Chondrocyte (in vitro differentiated cells): ENCODE data around the gene HOXB6. TPM values are rescaled to one million over a fixed set of nuclear protein-coding genes. Genes with fewer than 3 reads are reported as not detected.

Experiments used
- DNase-seq: peaks from one replicate; pipeline ENCODE4 v3.0.0; 2021; ENCODE audit warnings: mixed read lengths, low spot score
- H3K27ac Mint-ChIP-seq: one replicate; pipeline ENCODE4 v1.8.0; 2021; ENCODE audit warnings: mild to moderate bottlenecking, moderate library complexity, mixed read lengths; ENCODE audit not compliant: unreplicated experiment
- H3K27me3 Mint-ChIP-seq: 2 replicates; pipeline ENCODE4 v1.8.0; 2021; ENCODE audit warnings: low read depth, mixed read lengths
- H3K36me3 Mint-ChIP-seq: 2 replicates; pipeline ENCODE4 v1.8.0; 2021; ENCODE audit warnings: low read depth, mixed read lengths
- H3K4me1 Mint-ChIP-seq: 2 replicates; pipeline ENCODE4 v1.8.0; 2021; ENCODE audit warnings: low read depth, mild to moderate bottlenecking, mixed read lengths
- H3K4me3 Mint-ChIP-seq: one replicate; pipeline ENCODE4 v1.8.0; 2021; ENCODE audit warnings: mild to moderate bottlenecking, moderate library complexity, mixed read lengths; ENCODE audit not compliant: unreplicated experiment
- H3K9me3 Mint-ChIP-seq: 2 replicates; pipeline ENCODE4 v1.8.0; 2021; ENCODE audit warnings: low read depth, mixed read lengths
- CTCF ChIP-seq: fragments of 200-600 bp; sonication (generic); IDR thresholded peaks from 2 replicates; pipeline ENCODE4 v1.5.0; 2021; ENCODE audit warnings: antibody characterized with exemption, mild to moderate bottlenecking, moderate library complexity
- total RNA-seq: library from RNA; stranded (reverse); gene quantifications from 3 replicates; pipeline ENCODE4 v1.2.1, GENCODE V29; 2021

Gene HOXB6
- total RNA-seq, 1 donor from 2014 or later = not detected

DNA sequence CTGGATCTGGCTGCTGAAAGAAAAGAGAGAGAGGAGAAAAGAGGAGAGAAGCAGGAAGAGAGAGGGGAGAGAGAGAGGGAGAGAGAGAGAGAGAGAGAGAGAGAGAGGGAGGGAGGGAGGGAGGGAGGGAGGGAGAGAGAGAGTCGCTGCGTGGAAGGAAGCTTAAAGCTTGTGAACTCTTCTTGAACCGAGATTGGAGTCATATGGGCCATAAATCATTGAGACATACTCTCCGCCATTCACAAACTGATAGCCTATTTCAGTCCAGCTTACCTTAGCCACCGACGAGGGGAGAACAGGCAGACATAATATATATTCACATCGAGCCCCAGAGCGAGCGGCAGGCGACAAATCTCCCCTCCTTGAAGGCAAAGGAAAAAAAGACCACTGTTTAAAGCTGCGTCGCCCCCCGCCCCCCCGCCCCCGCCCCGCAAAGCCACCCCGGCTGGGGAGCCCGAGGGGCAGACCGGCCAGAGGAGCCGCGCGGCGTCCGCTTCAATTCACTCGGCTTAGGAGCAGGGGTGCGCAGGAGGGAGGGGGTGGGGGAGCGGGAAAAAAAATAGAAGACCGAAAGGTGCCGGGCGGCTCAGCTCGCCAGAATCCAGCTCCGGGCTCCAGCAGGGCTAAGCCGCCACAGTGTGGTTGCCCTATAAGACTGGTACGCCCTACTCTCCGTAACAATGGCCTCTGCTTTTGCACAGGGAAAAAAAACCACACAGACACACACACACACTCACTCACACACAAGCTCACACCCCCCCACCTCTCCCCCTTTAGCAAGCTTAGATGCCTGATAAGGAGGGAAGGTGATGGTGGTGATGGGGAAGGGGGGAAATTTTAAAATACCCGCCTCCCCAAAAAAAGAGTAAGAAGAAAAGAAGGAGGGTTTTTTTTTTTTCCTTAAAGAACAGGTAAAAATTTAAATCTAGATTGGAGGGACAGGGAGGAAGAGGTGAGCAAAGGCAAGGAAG lies 49.2 kb downstream of the HOXB6 start:
- TF ChIP-seq CTCF = no peak
- peaks cover 10% of the 10 kb centered on the region for H3K4me1 Mint-ChIP-seq
- no peak overlapping the region for H3K4me3 Mint-ChIP-seq
- H3K36me3 Mint-ChIP-seq = no peaks in the 10 kb centered on the region
- no peaks in the 10 kb centered on the region for H3K9me3 Mint-ChIP-seq
- no peak for DNase-seq
- H3K27ac Mint-ChIP-seq = no peak overlapping the region
- H3K27me3 Mint-ChIP-seq = peaks cover 86% of the 10 kb centered on the region

GRCh38 chr17:48554412-48555257 lies 50.2 kb downstream of the HOXB6 start:
- no peak for DNase-seq
- H3K4me3 Mint-ChIP-seq = peak overlapping the region; percentile 47
- H3K36me3 Mint-ChIP-seq = no peaks in the 10 kb centered on the region
- H3K9me3 Mint-ChIP-seq = no peaks in the 10 kb centered on the region
- H3K27ac Mint-ChIP-seq = no peak overlapping the region
- H3K27me3 Mint-ChIP-seq = peaks cover 84% of the 10 kb centered on the region
- peaks cover 10% of the 10 kb centered on the region for H3K4me1 Mint-ChIP-seq
- TF ChIP-seq CTCF = no peak

DNA sequence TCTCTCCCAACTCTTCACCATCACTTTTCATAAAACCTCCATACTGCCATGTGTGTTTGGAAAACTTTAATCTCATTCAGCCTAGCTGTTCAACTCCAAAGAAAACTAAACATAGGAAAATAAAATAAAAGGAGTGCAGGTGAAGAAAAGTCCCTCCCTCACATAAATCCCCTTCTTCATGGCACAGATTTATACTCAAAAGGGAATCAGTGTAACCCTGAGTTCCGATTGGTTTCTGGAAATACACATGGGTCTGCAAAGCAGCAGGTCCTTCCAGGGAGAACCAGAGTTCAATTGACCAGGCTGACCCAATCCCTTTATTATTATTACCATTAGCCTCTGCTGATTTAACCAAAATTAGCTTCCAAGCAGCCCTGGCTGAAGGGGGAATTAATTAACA lies 51.0 kb downstream of the HOXB6 start:
- peaks cover 80% of the 10 kb centered on the region for H3K27me3 Mint-ChIP-seq
- TF ChIP-seq CTCF = no peak
- no peak for DNase-seq
- H3K4me1 Mint-ChIP-seq = peaks cover 10% of the 10 kb centered on the region
- no peak overlapping the region for H3K27ac Mint-ChIP-seq
- no peaks in the 10 kb centered on the region for H3K9me3 Mint-ChIP-seq
- no peak overlapping the region for H3K4me3 Mint-ChIP-seq
- no peaks in the 10 kb centered on the region for H3K36me3 Mint-ChIP-seq

DNA sequence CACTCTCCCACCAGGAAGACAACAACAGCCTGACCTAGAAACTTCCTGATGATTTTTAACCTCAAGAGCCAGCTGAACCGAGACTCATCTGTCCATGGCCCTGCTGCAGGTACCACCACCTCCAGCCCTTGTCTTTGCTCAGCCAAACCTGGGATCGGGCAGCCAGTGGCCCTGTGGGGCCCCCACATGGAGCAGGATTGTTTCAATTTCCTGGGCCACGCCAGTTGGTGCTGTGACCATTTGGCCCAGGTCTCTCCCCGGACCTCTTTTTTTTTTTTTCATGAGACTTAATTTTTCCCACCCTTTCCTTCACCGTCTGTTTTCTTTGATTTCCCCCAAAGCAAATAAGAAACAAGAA lies 51.6 kb downstream of the HOXB6 start:
- no peak overlapping the region for H3K27ac Mint-ChIP-seq
- no peaks in the 10 kb centered on the region for H3K36me3 Mint-ChIP-seq
- peaks cover 10% of the 10 kb centered on the region for H3K4me1 Mint-ChIP-seq
- H3K9me3 Mint-ChIP-seq = no peaks in the 10 kb centered on the region
- DNase-seq = no peak
- TF ChIP-seq CTCF = no peak
- H3K4me3 Mint-ChIP-seq = no peak overlapping the region
- peaks cover 77% of the 10 kb centered on the region for H3K27me3 Mint-ChIP-seq

GRCh38 chr17:48552466-48553189 lies 52.2 kb downstream of the HOXB6 start:
- no peak overlapping the region for H3K4me3 Mint-ChIP-seq
- peaks cover 10% of the 10 kb centered on the region for H3K4me1 Mint-ChIP-seq

More at GRCh38 chr17:48552466-48553189, 52.2 kb downstream of the HOXB6 start:
- TF ChIP-seq CTCF = no peak
- no peak for DNase-seq
- no peaks in the 10 kb centered on the region for H3K36me3 Mint-ChIP-seq
- no peaks in the 10 kb centered on the region for H3K9me3 Mint-ChIP-seq
- no peak overlapping the region for H3K27ac Mint-ChIP-seq
- peaks cover 77% of the 10 kb centered on the region for H3K27me3 Mint-ChIP-seq
